ENCODE measurements around the gene BIRC6.

DNA sequence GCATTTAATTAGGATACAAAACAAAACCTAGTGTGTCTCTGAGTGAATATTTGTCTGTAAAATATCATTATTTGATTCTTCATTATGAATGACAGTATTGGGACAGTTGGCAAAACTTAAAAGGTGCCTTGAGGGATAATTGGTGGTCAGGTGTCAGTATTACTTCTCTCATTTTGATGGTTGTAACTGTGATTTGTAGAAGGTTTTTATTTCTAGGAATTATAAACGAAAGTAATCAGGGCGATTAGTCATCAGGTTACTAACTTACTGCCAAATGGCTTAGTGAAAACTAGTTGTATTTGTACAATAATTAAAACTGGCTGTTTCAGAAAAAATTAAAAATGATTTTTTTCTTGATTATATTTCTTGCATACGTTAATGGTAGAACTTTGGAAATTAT, 117.6 kb downstream of the BIRC6 start:
- TF ChIP-seq, protein P1, sequence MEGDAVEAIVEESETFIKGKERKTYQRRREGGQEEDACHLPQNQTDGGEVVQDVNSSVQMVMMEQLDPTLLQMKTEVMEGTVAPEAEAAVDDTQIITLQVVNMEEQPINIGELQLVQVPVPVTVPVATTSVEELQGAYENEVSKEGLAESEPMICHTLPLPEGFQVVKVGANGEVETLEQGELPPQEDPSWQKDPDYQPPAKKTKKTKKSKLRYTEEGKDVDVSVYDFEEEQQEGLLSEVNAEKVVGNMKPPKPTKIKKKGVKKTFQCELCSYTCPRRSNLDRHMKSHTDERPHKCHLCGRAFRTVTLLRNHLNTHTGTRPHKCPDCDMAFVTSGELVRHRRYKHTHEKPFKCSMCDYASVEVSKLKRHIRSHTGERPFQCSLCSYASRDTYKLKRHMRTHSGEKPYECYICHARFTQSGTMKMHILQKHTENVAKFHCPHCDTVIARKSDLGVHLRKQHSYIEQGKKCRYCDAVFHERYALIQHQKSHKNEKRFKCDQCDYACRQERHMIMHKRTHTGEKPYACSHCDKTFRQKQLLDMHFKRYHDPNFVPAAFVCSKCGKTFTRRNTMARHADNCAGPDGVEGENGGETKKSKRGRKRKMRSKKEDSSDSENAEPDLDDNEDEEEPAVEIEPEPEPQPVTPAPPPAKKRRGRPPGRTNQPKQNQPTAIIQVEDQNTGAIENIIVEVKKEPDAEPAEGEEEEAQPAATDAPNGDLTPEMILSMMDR (conservative IDR thresholded peaks at IDR 0.05 in 1 of 2, IDR thresholded peaks at IDR 0.05 in 1 of 2; ENCODE audit: low read depth in 1 of 2, low read length in 2 of 2), result no peak
- no peak for TF ChIP-seq EZH2 (IDR thresholded peaks at IDR 0.05; ENCODE audit: low read length, missing control alignments)

Measured in fibroblast of lung (primary cell).